GM18907 (cell line): ENCODE measurements around the gene WNT7A.
"Not testable (repeated sequence)": the region's sequence is repeated elsewhere in the genome, so short reads cannot be mapped to it uniquely, and the experiment has no call there.

ENCODE experiments used
- ATAC-seq: cut with Tn5 transposase; IDR thresholded peaks from one replicate; pipeline ENCODE4 v1.9.1; 2021; ENCODE audit warnings: mild to moderate bottlenecking, moderate library complexity; ENCODE audit not compliant: unreplicated experiment

Gene WNT7A

GRCh38 chr3:13866041-13866965 lies 13.6 kb downstream of the WNT7A start:
- no peak for ATAC-seq

- no peak for ATAC-seq
Measured at GRCh38 chr3:13865581-13865980, 14.3 kb downstream of the WNT7A start.

- no peak for ATAC-seq
Measured at GRCh38 chr3:13865106-13865505, 14.8 kb downstream of the WNT7A start.

GRCh38 chr3:13863965-13864595 lies 15.8 kb downstream of the WNT7A start:
- no peak for ATAC-seq

GRCh38 chr3:13863382-13863952 lies 16.4 kb downstream of the WNT7A start:
- no peak for ATAC-seq

GRCh38 chr3:13861461-13861860 lies 18.4 kb downstream of the WNT7A start:
- ATAC-seq, result no peak

GRCh38 chr3:13860001-13860400 lies 19.9 kb downstream of the WNT7A start:
- ATAC-seq, result no peak

GRCh38 chr3:13858768-13859520 lies 20.9 kb downstream of the WNT7A start:
- ATAC-seq, result no peak

GRCh38 chr3:13857702-13858380 lies 22.0 kb downstream of the WNT7A start:
- ATAC-seq, result no peak

- ATAC-seq, result not testable (repeated sequence)
Measured at GRCh38 chr3:13856628-13857027, 23.2 kb downstream of the WNT7A start.

- ATAC-seq, result no peak
Measured at GRCh38 chr3:13856006-13856405, 23.9 kb downstream of the WNT7A start.

- ATAC-seq, result no peak
Measured at GRCh38 chr3:13854492-13854891, 25.4 kb downstream of the WNT7A start.

- ATAC-seq, result no peak
Measured at GRCh38 chr3:13853978-13854296, 25.9 kb downstream of the WNT7A start.

GRCh38 chr3:13853256-13853977 lies 26.5 kb downstream of the WNT7A start:
- ATAC-seq, result no peak

- ATAC-seq, result no peak
Measured at GRCh38 chr3:13852638-13853009, 27.2 kb downstream of the WNT7A start.

GRCh38 chr3:13851997-13852637 lies 27.8 kb downstream of the WNT7A start:
- ATAC-seq, result no peak

GRCh38 chr3:13851091-13851849 lies 28.6 kb downstream of the WNT7A start:
- no peak for ATAC-seq

GRCh38 chr3:13850161-13850945 lies 29.5 kb downstream of the WNT7A start:
- no peak for ATAC-seq
